Heart right ventricle (tissue), 16 donors: ENCODE data around the gene PICALM. TPM values are rescaled to one million over a fixed set of nuclear protein-coding genes. Genes with fewer than 3 reads are reported as not detected.
A peak's percentile ranks its signal among the peaks of the same experiment; 100 is the strongest.
"Not testable (repeated sequence)": the region's sequence is repeated elsewhere in the genome, so short reads cannot be mapped to it uniquely, and the experiment has no call there.

ENCODE experiments used
- ATAC-seq, 8 donors: fragments of 200-7000 bp; cut with Tn5 transposase; one replicate each; pipeline ENCODE4 v1.9.1; 2020; ENCODE audit warnings: mild to moderate bottlenecking in 8 of 8, moderate library complexity in 8 of 8, moderate number of reproducible peaks in 1 of 8
- DNase-seq, 2 donors: peaks; one replicate each; pipeline ENCODE4 v3.0.0-alpha.2; 2020
- H3K27ac ChIP-seq, 10 donors: fragments of 200-600 bp; sonication (generic) in 2 of 10; one replicate each; pipeline versions ENCODE4 v1.5.0 to v1.8.0; 2020 to 2022; ENCODE audit warnings: mild to moderate bottlenecking in 3 of 10
- H3K27me3 ChIP-seq, 7 donors: fragments of 200-600 bp; one replicate each; pipeline ENCODE4 v1.8.0; 2021 to 2022; ENCODE audit warnings: mild to moderate bottlenecking in 2 of 7
- H3K36me3 ChIP-seq, 9 donors: fragments of 200-600 bp; sonication (generic) in 1 of 9; one replicate each; pipeline versions ENCODE4 v1.5.0 to v1.8.0; 2020 to 2022; ENCODE audit warnings: mild to moderate bottlenecking in 2 of 9
- H3K4me1 ChIP-seq, 9 donors: fragments of 200-600 bp; sonication (generic) in 1 of 9; one replicate each; pipeline versions ENCODE4 v1.5.0 to v1.8.0; 2020 to 2022; ENCODE audit warnings: mild to moderate bottlenecking in 4 of 9
- H3K4me3 ChIP-seq, 10 donors: fragments of 200-600 bp; sonication (generic) in 2 of 10; one replicate each; pipeline versions ENCODE4 v1.5.0 to v1.8.0; 2020 to 2022; ENCODE audit warnings: mild to moderate bottlenecking in 7 of 10, moderate library complexity in 2 of 10
- H3K9me3 ChIP-seq, 11 donors: fragments of 200-600 bp in 10 of 11; sonication (generic) in 2 of 11; one replicate each; pipeline versions ENCODE4 v1.5.0 to v1.8.0; 2013 to 2022; ENCODE audit warnings: mild to moderate bottlenecking in 2 of 11, control low read depth in 1 of 11, moderate library complexity in 1 of 11
- CTCF ChIP-seq, 9 donors: fragments of 200-600 bp; sonication (generic) in 2 of 9; IDR thresholded peaks; one replicate each; pipeline versions ENCODE4 v1.5.0 to v1.8.0; 2021 to 2022; ENCODE audit warnings: antibody characterized with exemption in 9 of 9, mild to moderate bottlenecking in 5 of 9, moderate library complexity in 1 of 9
- WGBS, 2 donors: extraction: QIAGEN DNeasy Blood & Tissue Kit; methylation state at CpG; one replicate each; pipeline ENCODE4 v1.1.7; 2013; ENCODE audit warnings: inconsistent platforms in 1 of 2; 5-methylcytosine and 5-hydroxymethylcytosine counted together
- intact Hi-C, 10 donors: fragments of 100-400 bp; cut with DNase I; formaldehyde crosslinking; loops; one replicate each; pipeline versions ENCODE4 v1.11.1 to v1.14.2; 2022
- polyA plus RNA-seq, 2 donors: library from polyadenylated mRNA; stranded (reverse); fragments of 200-250 nt; gene quantifications; one replicate each; pipeline ENCODE4 v1.2.3, GENCODE V29; 2013
- total RNA-seq, 10 donors: library from RNA; stranded (reverse); fragmentation: NEBNext Ultra II Directional in 3 of 10; extraction: Animal tissue kit (Norgen Biotek cat#: 25700) in 3 of 10; gene quantifications; one replicate each; pipeline versions ENCODE4 v1.2.1 to v1.2.4, GENCODE V29; 2021 to 2023
- donor health status: Arrhythmogenic right ventricular cardiomyopathy.
- donor health status: ischemic (EF 13 %, LVEDD 7.1; RV severe dilation, severe dysfunction).
- donor health status: healthy with polysubstance abuse.
- donor health status: DM: no; HTN: yes; CAD: no.
- donor health status: DM: no; HTN: no; CAD: no.
- donor health status: ischemic (EF 25% LVEDD 6.9; RV normal size, moderate dysfunction).
- donor health status: ischemic (EF 25% LVEDD 5.7; RV mildly dilated, moderate dysfunction).
- donor health status: healthy.
- donor health status: DM: yes; HTN: yes; CAD: no.
- donor health status: Ischemic cardiomyopathy.
- donor health status: ischemic (EF 35%, LVEDD 5.7; RV mildly dilated, moderate dysfunction).
- donor health status: nonischemic (EF 11% LVEDD 7.7; RV severe dilation, severe dysfunction).
- donor health status: DM: yes; HTN: yes; CAD: no.
- donor health status: PGD.
- donor health status: ischemic (EF 29% LVEDD 5.4; RV normal size, mild dysfunction).
- donor health status: nonischemic (EF 23%, LVEDD 6.1; RV moderate dilation, normal function).

The PICALM gene
- total and polyA plus RNA-seq, 12 donors = 40.7 to 206 (median 161) TPM

GRCh38 chr11:86108191-86108590, 39.3 kb upstream of the PICALM start:
- peak in 1 of 8 donors; percentile 40 for ATAC-seq
- intact Hi-C loops = no loop called here
- WGBS, 2 donors = 57 to 64% methylated on average over 3 of the region's 3 CpGs

GRCh38 chr11:86106916-86107315, 38.0 kb upstream of the PICALM start:
- H3K27ac ChIP-seq = no peak overlapping the region
- ATAC-seq (no peak), DNase-seq (no peak)
- H3K4me3 ChIP-seq = no peak overlapping the region
- peaks cover 0 to 22% (median 0%) of the 10 kb centered on the region in 9 donors for H3K4me1 ChIP-seq
- no peaks in the 10 kb centered on the region for H3K9me3 ChIP-seq
- WGBS, 2 donors = 95% methylated on average over 2 of the region's 2 CpGs
- H3K27me3 ChIP-seq = no peaks in the 10 kb centered on the region
- intact Hi-C loops = no loop called here
- no peaks in the 10 kb centered on the region for H3K36me3 ChIP-seq
- no peak for TF ChIP-seq CTCF (IDR thresholded peaks at IDR 0.05)

More at GRCh38 chr11:86108191-86108590, 39.3 kb upstream of the PICALM start:
- Histone ChIP-seq H3K4me1 (peaks cover 0 to 22% (median 0%) of the 10 kb centered on the region in 9 donors), H3K27ac (peak overlapping the region in 4 of 10 donors; percentile 0 to 52 (median 16)), H3K27me3 (no peaks in the 10 kb centered on the region), H3K4me3 (no peak overlapping the region), H3K9me3 (no peaks in the 10 kb centered on the region), H3K36me3 (no peaks in the 10 kb centered on the region)
- no peak for TF ChIP-seq CTCF (IDR thresholded peaks at IDR 0.05)
- no peak for DNase-seq

GRCh38 chr11:86106031-86106430, 37.1 kb upstream of the PICALM start:
- H3K4me1 ChIP-seq = peaks cover 0 to 22% (median 0%) of the 10 kb centered on the region in 9 donors
- intact Hi-C loops, H3K27me3 ChIP-seq, DNase-seq, H3K9me3 ChIP-seq, H3K36me3 ChIP-seq, ATAC-seq, H3K4me3 ChIP-seq, H3K27ac ChIP-seq: not testable (repeated sequence)
- 98% methylated on average over 3 of the region's 3 CpGs for WGBS, 2 donors

GRCh38 chr11:86105601-86106000, 36.7 kb upstream of the PICALM start:
- intact Hi-C loops, DNase-seq, H3K4me3 ChIP-seq, H3K36me3 ChIP-seq, H3K9me3 ChIP-seq, H3K27me3 ChIP-seq, ATAC-seq, H3K27ac ChIP-seq: not testable (repeated sequence)
- peaks cover 0 to 22% (median 0%) of the 10 kb centered on the region in 9 donors for H3K4me1 ChIP-seq
- WGBS, 2 donors = no CpG with 5 or more reads among the region's 2 CpGs

- 79 to 88% methylated on average over 1 of the region's 1 CpG for WGBS, 2 donors
Measured at GRCh38 chr11:86103808-86104207, 34.9 kb upstream of the PICALM start.

More at GRCh38 chr11:86103808-86104207, 34.9 kb upstream of the PICALM start:
- Histone ChIP-seq H3K27ac (no peak overlapping the region), H3K4me1 (peaks cover 0 to 19% (median 0%) of the 10 kb centered on the region in 9 donors), H3K36me3 (no peaks in the 10 kb centered on the region), H3K27me3 (no peaks in the 10 kb centered on the region), H3K4me3 (no peak overlapping the region), H3K9me3 (no peaks in the 10 kb centered on the region)
- no peak for TF ChIP-seq CTCF (IDR thresholded peaks at IDR 0.05)
- DNase-seq (no peak), ATAC-seq (peak in 2 of 8 donors; percentile 50 to 52)
- intact Hi-C loops = no loop called here
